Measurements from ENCODE around the gene ARSI.

The ARSI gene

GRCh38 chr5:150326707-150327106 lies 24.0 kb upstream of the ARSI start:
- no peak for DNase-seq (ENCODE audit: low read depth, low spot score)

DNA sequence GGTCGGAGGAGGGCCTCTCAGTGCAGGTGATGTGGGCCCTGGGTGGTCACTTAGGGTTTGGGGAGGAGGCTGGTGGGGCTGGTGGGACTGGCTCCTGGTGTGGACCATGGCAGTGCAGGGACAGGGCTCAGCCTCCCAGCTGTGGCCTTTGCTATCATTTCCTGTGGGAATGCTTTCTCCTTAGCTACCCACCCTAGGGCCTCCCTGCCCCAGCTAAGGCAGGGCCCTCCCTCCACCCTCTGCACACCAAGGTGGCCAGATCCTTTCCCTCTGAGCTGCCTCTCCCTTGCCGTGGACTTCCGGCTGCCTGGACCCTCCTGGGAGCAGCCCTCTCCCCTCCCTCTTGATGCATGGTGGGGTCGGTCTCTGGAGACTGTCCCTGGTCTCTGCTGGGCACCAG lies 22.7 kb upstream of the ARSI start:
- DNase-seq (ENCODE audit: low read depth, low spot score): no peak

- DNase-seq (ENCODE audit: low read depth, low spot score): no peak
These were observed 21.1 kb upstream of the ARSI start for GRCh38 chr5:150323819-150324218.

DNA sequence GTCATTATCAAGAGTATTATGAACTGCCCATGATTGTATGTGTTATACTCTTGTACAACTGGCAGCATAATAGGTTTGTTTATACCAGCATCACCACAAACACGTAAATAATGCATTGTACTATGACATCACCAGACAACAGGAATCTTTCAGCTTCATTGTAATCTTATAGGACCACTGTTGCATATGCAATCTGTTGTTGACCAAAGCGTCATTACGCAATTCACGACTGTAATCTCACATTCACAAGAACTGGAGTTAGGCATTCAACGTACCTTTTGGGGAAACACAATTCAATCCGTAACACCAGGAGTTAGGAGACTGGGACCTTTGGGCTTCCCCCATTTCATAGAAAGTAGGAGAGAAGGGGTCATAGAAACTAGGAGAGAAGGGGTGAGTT lies 20.4 kb upstream of the ARSI start:
- no peak for DNase-seq (ENCODE audit: low read depth, low spot score)

- DNase-seq (ENCODE audit: low read depth, low spot score): no peak
These were observed 19.5 kb upstream of the ARSI start for GRCh38 chr5:150322202-150322601.

DNA sequence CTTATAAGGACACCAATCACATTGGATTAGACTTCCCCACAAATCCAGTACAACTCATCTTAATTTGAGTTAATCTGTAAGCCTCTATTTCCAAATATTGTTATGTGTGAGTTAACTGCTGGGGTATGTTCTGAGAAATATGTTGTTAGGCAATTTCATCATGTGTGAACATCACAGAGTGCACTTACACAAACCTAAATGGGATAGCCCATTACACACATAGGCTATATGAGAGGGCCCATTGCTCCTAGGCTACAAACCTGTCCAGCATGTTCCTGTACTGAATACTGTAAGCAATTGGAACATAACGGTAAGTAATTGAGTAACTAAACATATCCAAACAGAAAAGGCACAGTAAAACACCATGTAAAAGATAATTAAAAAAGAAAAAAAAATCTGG lies 19.1 kb upstream of the ARSI start:
- DNase-seq (ENCODE audit: low read depth, low spot score): no peak

DNA sequence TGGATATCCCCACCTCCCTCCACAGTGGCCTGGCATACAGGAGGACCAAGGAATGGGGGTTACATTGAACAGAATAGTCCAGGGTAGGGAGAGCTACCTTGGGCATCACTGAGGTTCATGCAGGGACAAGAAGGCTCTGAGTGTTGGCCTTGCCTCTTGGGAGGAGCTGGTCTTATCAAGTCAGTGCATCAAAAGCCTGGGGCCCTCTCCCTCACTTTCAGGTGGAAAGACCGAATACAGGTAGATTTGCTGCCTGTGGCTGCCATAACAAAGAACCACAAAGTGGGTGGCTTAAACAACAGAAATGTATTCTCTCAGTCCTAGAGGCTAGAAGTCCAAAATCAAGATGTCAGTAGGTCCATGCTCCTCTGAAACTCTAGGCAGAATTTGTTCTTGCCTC lies 18.5 kb upstream of the ARSI start:
- DNase-seq (ENCODE audit: low read depth, low spot score): no peak

DNA sequence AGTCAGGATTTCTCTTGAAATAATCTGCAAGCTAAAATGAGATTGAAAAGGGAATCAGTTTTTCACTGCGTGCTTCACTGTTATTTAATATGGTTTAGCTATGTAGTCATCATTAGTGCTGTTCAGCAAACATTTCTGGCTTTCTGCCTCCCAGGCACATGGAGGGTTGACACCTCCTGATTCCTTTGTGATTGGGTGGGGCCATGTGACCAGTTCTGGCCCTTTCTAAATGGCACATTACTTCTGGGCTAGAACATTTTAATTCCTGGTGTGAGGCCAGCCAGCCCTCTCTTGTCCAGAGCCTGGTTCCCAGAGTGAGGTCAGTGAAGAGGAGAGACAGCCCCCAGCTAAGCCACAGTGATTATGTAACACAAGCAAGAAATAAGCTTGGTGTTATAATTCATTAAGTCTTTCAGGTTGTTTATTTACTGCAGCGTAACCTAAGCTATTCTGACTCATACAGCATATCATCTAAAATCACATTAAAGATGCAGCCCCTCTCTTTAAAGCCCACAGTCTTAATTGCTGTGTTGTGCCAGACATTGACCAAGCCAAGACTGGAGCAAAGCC lies 17.4 kb upstream of the ARSI start:
- DNase-seq (ENCODE audit: low read depth, low spot score): no peak

DNA sequence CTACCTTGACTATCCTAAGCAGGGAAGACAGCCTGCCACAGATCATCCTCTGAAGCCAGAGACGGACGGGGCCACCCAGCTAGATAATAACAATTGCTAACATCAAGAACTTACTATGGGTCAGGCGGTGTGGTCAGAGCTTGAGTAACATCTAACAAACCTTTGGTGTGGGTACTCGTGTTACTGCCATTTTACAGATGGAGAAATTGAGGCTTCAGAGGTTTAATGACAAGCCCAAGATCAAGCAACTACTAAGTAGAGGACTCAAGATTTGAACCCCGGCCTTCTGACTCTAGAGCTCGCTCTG lies 16.7 kb upstream of the ARSI start:
- DNase-seq (ENCODE audit: low read depth, low spot score): no peak

DNA sequence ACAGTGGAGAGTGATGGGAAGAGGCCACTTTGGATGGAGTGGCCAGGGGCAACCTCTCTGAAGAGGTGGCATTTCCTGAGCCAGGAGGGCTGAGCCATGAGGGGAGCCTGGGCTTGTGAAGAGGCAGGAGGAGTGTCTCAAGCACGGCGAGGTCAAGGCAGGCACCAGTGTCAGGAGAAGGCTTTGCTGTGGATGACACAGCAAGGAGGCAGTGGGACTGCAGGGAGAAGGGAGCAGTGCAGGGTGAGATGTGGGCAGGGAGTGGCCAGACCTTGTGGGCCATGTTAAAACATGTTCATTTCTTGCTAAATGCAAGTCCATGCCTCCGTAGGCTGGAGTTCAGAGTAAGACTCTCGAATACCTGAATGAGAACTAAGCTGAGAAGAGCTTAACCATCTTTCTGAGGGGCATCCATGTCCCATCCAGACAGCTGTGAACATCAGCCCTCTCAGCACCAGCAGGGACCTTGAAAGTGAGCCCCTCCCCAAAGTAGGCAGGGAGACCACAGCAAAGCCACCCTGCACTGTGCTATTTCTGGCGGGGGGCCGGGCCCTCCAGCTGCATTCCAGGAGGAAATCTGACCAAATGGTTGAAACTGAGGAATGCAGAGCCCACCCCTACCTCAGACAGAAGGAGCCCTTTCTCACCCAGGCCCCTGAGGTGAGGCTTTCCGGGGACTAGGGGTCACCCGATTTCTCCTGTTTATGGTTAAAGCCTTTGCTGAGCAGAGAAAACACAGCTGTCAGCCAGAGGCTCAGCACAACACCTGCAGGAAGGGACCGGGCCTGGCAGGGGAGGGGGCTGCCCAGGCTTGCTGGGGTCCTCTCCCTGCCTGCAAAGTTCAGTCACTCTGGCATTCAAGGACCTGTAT lies 16.1 kb upstream of the ARSI start:
- no peak for DNase-seq (ENCODE audit: low read depth, low spot score)

DNA sequence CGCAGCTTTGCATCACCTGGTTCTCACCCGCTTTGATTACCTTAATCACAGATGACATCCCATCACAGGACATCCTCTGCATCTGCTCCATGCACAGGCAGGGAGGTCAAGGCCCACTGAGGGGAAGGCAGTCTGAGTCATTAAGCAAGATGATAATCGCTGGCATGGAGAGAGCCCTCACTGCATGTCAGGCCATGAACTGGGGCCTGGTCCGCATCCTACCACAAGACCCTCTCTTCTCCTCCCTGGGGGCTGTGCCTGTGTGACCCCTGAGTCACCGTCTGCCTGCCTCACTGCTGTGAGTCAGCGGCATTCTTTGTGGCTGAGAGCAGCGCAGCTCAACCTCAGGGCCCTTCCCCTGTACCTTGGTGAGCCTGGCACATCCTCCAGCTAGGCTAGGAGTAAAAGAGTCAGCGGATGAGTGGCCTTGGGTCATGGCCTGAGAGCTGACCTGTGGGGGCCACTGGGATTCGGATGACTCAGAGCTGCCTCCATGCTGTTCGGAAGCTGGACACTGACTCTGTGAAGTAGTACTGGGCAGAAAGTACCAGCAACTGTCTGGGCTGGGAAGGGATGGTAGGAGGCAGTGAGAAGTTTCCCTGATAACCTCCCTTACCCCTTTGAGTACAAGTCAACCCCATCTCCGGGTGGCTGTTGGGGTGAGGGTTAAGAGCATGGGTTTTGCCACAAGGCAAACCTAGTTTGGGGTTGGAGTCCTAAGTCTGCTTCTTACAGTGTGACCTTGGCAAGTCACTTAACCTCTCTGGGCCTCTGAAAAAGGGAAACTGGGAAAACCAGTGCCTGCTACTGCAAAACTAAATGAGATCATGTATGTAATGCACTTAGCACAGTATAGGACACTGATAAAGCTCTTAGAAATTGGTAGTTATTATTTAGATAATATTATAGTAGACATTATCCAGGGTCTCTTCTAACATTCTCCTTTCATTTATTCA lies 14.6 kb upstream of the ARSI start:
- no peak for DNase-seq (ENCODE audit: low read depth, low spot score)

- DNase-seq (ENCODE audit: low read depth, low spot score): no peak
These were observed 13.6 kb upstream of the ARSI start for GRCh38 chr5:150316320-150316719.

- no peak for DNase-seq (ENCODE audit: low read depth, low spot score)
These were observed 12.5 kb upstream of the ARSI start for GRCh38 chr5:150315245-150315644.

DNA sequence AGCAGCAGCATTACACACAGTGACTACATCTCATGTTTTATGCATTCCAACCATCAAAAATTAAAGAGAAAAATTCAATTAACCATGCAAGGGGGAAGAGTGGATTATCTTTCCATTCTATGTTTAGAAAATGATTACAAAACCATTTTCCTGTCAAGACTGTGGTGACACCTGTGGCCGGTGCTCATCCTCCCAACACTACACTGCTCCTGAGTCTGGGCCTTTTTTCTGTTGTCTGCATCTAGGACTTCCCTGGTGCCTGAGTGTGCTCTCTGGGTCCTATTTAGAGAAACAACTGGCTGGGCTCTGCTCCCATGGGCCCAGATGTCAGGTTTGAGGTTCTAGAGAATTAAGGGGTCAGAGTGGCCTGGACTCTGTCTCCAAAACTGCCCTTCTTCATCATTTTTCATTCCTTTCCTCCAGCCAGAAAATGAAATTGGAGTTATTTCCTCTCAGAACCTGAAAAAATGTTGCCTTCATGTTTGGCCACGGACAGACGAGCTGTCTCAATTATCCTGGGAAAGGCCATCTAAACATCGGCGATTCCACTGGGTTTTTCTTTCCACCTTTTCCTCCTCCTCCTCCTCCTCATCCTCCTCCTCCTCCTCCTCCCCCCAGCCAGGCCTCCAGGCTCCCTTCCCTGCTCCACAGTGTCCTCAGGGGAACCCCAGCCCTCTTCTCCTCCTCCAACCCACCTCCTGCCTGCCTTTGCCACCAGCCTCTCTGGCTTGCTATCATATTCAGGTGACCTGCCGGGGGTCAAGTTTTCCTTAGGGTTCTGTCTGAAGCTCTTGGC lies 11.4 kb upstream of the ARSI start:
- DNase-seq (ENCODE audit: low read depth, low spot score): no peak

DNA sequence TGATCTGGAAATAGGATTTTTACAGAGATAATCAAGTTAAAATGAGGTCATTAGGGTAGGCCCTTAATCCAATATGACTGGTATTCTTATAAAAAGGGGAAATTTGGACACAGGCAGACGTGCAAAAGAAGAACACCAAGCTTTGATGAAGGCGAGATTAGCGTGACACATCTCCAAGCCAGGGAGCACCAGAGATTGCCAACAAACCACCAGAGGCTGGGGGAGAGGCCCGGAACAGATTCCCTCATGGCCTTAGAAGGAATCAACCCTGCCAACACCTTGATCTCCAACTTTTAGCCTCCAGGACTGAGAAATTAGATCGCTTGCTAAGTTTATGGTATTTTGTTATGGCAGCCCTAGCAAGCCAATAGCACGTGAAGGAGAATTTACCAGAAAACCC lies 10.8 kb upstream of the ARSI start:
- no peak for DNase-seq (ENCODE audit: low read depth, low spot score)

DNA sequence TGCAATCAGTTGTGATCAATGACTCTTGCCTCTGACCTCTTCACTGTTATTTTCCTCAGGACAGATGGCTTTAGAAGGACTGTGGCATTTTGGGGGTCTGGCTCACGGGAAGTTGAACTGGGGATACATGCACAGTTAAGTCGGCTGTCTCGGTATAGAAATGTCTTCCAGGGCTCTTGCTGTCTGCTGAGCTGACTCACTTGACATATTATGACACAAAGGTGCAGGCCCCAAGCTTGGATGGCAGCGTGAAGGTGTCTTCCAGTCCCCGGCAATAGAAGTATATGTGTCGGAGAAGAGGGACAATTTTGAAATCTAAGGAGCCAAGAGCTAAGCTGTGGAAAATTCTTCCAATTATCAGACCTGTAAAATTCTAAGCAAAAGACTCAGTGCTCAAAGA lies 9.8 kb upstream of the ARSI start:
- no peak for DNase-seq (ENCODE audit: low read depth, low spot score)

DNA sequence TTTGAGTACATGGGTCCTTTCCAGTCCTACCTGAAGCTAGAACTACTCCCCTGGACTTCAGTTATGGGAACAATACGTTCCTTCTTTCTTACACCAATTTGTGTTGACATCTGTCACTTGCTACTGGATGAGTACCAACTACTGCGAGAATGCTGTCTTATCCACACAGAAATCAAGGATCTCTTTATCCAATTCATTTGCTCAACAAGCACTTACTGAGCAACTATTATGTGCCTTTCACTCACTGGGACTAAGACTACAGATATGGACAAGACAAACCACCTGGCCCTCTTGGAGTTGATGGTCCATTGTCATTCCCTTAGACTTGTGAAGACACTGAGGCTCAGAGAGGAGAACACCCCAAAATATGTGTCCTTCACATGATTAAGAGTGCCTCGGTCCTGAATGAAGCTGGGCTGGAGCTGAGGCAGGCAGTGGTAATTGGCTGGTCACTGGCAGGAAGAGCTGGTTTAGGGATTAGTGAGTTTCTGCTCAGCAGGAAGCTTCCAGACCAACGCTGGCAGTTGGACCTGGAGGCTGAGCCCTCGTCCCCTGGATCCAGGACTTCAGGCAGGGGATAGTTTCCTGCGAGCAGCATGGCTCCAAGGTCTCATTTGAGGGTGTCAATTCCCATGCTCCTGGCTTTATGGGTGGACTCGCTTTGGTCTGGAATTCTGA lies 8.4 kb upstream of the ARSI start:
- DNase-seq (ENCODE audit: low read depth, low spot score): no peak

DNA sequence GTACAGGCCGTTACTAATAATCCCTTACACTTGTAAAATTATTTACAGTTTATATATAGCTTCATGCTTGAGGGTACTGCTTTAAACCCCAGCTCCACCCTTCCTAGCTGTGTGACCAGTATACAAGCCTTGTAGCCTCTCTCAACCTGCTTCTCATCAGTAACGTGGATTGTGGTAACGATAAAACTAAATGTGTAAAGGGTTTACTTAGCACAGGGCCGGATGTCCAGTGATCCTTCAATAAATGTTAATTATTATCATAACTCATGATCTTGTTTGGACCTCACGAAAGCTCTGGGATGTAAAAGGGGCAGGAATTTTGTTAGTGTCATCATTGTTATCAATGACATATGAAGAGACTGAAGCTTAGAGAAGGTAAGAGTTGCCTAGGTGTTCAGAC lies 7.5 kb upstream of the ARSI start:
- DNase-seq (ENCODE audit: low read depth, low spot score): no peak

GRCh38 chr5:150309886-150310239 lies 7.2 kb upstream of the ARSI start:
- no peak for DNase-seq (ENCODE audit: low read depth, low spot score)

GRCh38 chr5:150309101-150309885 lies 6.6 kb upstream of the ARSI start:
- no peak for DNase-seq (ENCODE audit: low read depth, low spot score)
